Type B pancreatic cell (in vitro differentiated cells): ENCODE results near the gene RBM4B. TPM values are rescaled to one million over a fixed set of nuclear protein-coding genes. Genes with fewer than 3 reads are reported as not detected.

Source experiments
- DNase-seq: peaks from one replicate; pipeline ENCODE4 v3.0.0; 2021; ENCODE audit warnings: mixed read lengths; ENCODE audit not compliant: unreplicated experiment; ENCODE audit errors: extremely low spot score
- H3K27ac Mint-ChIP-seq: 2 replicates; pipeline ENCODE4 v1.8.0; 2021; ENCODE audit warnings: mild to moderate bottlenecking, mixed read lengths
- H3K27me3 Mint-ChIP-seq: 2 replicates; pipeline ENCODE4 v1.8.0; 2021; ENCODE audit warnings: mixed read lengths
- H3K36me3 Mint-ChIP-seq: 2 replicates; pipeline ENCODE4 v1.8.0; 2021; ENCODE audit warnings: mixed read lengths
- H3K4me1 Mint-ChIP-seq: one replicate; pipeline ENCODE4 v1.8.0; 2021; ENCODE audit warnings: mixed read lengths; ENCODE audit not compliant: unreplicated experiment
- H3K4me3 Mint-ChIP-seq: 2 replicates; pipeline ENCODE4 v1.8.0; 2021; ENCODE audit warnings: mild to moderate bottlenecking, mixed read lengths
- H3K9me3 Mint-ChIP-seq: 2 replicates; pipeline ENCODE4 v1.8.0; 2021; ENCODE audit warnings: mixed read lengths
- CTCF ChIP-seq: fragments of 200-600 bp; sonication (generic); conservative IDR thresholded peaks from 2 replicates; pipeline ENCODE4 v1.5.0; 2021; ENCODE audit warnings: antibody characterized with exemption, mild to moderate bottlenecking
- total RNA-seq: library from RNA; stranded (reverse); gene quantifications from 2 replicates; pipeline ENCODE4 v1.2.1, GENCODE V29; 2021; ENCODE audit warnings: low replicate concordance

RBM4B gene
- total RNA-seq, 1 donor from 2014 or later = 49.1 TPM

GRCh38 chr11:66676282-66676919, 1.3 kb downstream of the RBM4B start:
- Mint-ChIP-seq H3K27ac (peak overlapping the region; percentile 99), H3K36me3 (peaks cover 15% of the 10 kb centered on the region), H3K27me3 (no peaks in the 10 kb centered on the region), H3K4me3 (peak overlapping the region; percentile 98), H3K9me3 (no peaks in the 10 kb centered on the region), H3K4me1 (peaks cover 29% of the 10 kb centered on the region)
- no peak for DNase-seq
- TF ChIP-seq CTCF = no peak

- Mint-ChIP-seq H3K4me3 (peak overlapping the region; percentile 58), H3K36me3 (peaks cover 19% of the 10 kb centered on the region), H3K27ac (peak overlapping the region; percentile 5), H3K4me1 (peaks cover 33% of the 10 kb centered on the region), H3K27me3 (no peaks in the 10 kb centered on the region), H3K9me3 (no peaks in the 10 kb centered on the region)
- DNase-seq = no peak
- no peak for TF ChIP-seq CTCF
Observed at GRCh38 chr11:66674964-66675602, 2.6 kb downstream of the RBM4B start.

GRCh38 chr11:66670816-66671215, 6.9 kb downstream of the RBM4B start:
- DNase-seq = no peak
- Mint-ChIP-seq H3K9me3 (no peaks in the 10 kb centered on the region), H3K4me1 (peaks cover 21% of the 10 kb centered on the region), H3K27me3 (no peaks in the 10 kb centered on the region), H3K36me3 (peaks cover 26% of the 10 kb centered on the region), H3K4me3 (no peak overlapping the region), H3K27ac (no peak overlapping the region)
- no peak for TF ChIP-seq CTCF

GRCh38 chr11:66665369-66665768, 12.3 kb downstream of the RBM4B start:
- no peak for TF ChIP-seq CTCF
- peak; percentile 39 for DNase-seq

GRCh38 chr11:66663741-66664296, 13.9 kb downstream of the RBM4B start:
- Mint-ChIP-seq H3K4me3 (no peak overlapping the region), H3K4me1 (peaks cover 4% of the 10 kb centered on the region), H3K36me3 (peaks cover 35% of the 10 kb centered on the region), H3K9me3 (no peaks in the 10 kb centered on the region), H3K27ac (no peak overlapping the region), H3K27me3 (no peaks in the 10 kb centered on the region)
- peak; percentile 32 for DNase-seq
- TF ChIP-seq CTCF = no peak

More at GRCh38 chr11:66665369-66665768, 12.3 kb downstream of the RBM4B start:
- no peaks in the 10 kb centered on the region for H3K27me3 Mint-ChIP-seq
- H3K36me3 Mint-ChIP-seq = peaks cover 34% of the 10 kb centered on the region
- peak overlapping the region; percentile 19 for H3K27ac Mint-ChIP-seq
- H3K4me3 Mint-ChIP-seq = no peak overlapping the region
- H3K9me3 Mint-ChIP-seq = no peaks in the 10 kb centered on the region
- H3K4me1 Mint-ChIP-seq = peaks cover 8% of the 10 kb centered on the region
